CD14-positive monocyte (primary cell): Measurements from ENCODE around the gene NEK2. TPM values are rescaled to one million over a fixed set of nuclear protein-coding genes. Genes with fewer than 3 reads are reported as not detected.

Source experiments
- DNase-seq, 3 donors: peaks; one replicate each; pipeline ENCODE4 v3.0.0-alpha.2; 2011 to 2022
- H2AFZ ChIP-seq: 2 replicates; pipeline ENCODE4 v1.6.0; 2012; ENCODE audit warnings: mild to moderate bottlenecking, low read depth, low read length, inconsistent platforms; ENCODE audit not compliant: insufficient read depth, poor library complexity, severe bottlenecking
- H3K27ac ChIP-seq, 2 donors: 1 replicate in 1 of 2; 2 replicates in 1 of 2; pipeline ENCODE4 v1.5.1; 2012 to 2013; ENCODE audit warnings: low read length in 2 of 2, control low read depth in 1 of 2, inconsistent platforms in 1 of 2, low read depth in 1 of 2, mild to moderate bottlenecking in 1 of 2
- H3K27me3 ChIP-seq, 2 donors: one replicate each; pipeline versions ENCODE4 v1.6.0 to v1.6.1; 2011 to 2013; ENCODE audit warnings: low read length in 2 of 2; ENCODE audit not compliant: control insufficient read depth in 2 of 2, insufficient read depth in 2 of 2
- H3K36me3 ChIP-seq, 2 donors: replicated peaks in 1 of 2; 1 replicate in 1 of 2; 2 replicates in 1 of 2; pipeline versions ENCODE4 v1.5.1 to v1.6.1; 2012 to 2013; ENCODE audit warnings: low read length in 2 of 2, control low read depth in 1 of 2, inconsistent platforms in 1 of 2, mild to moderate bottlenecking in 1 of 2; ENCODE audit not compliant: insufficient read depth in 2 of 2, control insufficient read depth in 1 of 2
- H3K4me1 ChIP-seq, 2 donors: 1 replicate in 1 of 2; 2 replicates in 1 of 2; pipeline versions ENCODE4 v1.5.1 to v1.6.1; 2012 to 2013; ENCODE audit warnings: low read length in 2 of 2, control low read depth in 1 of 2, inconsistent platforms in 1 of 2, mild to moderate bottlenecking in 1 of 2, moderate library complexity in 1 of 2; ENCODE audit not compliant: insufficient read depth in 2 of 2, control insufficient read depth in 1 of 2
- H3K4me2 ChIP-seq: replicated peaks from 2 replicates; pipeline ENCODE3; 2012; ENCODE audit warnings: low read length, moderate library complexity, mild to moderate bottlenecking; ENCODE audit not compliant: poor library complexity, severe bottlenecking; ENCODE audit errors: extremely low read depth
- H3K4me3 ChIP-seq, 3 experiments: fragments of 200-600 bp in 1 of 3; sonication (generic) in 1 of 3; replicated peaks in 1 of 3; 1 replicate in 2 of 3; 2 replicates in 1 of 3; pipeline ENCODE4 v1.5.1; 2011 to 2013; ENCODE audit warnings: low read length in 3 of 3, mild to moderate bottlenecking in 3 of 3, control low read depth in 2 of 3, low read depth in 2 of 3, inconsistent platforms in 1 of 3, moderate library complexity in 1 of 3
- H3K79me2 ChIP-seq: 2 replicates; pipeline ENCODE4 v1.6.0; 2012; ENCODE audit warnings: mild to moderate bottlenecking, control low read depth, inconsistent platforms, low read length, moderate library complexity; ENCODE audit not compliant: insufficient read depth
- H3K9ac ChIP-seq: 2 replicates; pipeline ENCODE4 v1.6.0; 2017; ENCODE audit warnings: low read length, mild to moderate bottlenecking; ENCODE audit not compliant: insufficient read depth, poor library complexity, severe bottlenecking
- H3K9me3 ChIP-seq, 2 donors: replicated peaks in 1 of 2; 1 replicate in 1 of 2; 2 replicates in 1 of 2; pipeline versions ENCODE4 v1.5.1 to v1.6.1; 2012 to 2013; ENCODE audit warnings: low read length in 2 of 2, control low read depth in 1 of 2; ENCODE audit not compliant: control insufficient read depth in 1 of 2, insufficient read depth in 1 of 2
- H4K20me1 ChIP-seq: 2 replicates; pipeline ENCODE4 v1.6.0; 2012; ENCODE audit warnings: mild to moderate bottlenecking, low read length, control low read depth, moderate library complexity; ENCODE audit not compliant: insufficient read depth
- H3K27ac Mint-ChIP-seq, 7 donors: one replicate each; pipeline ENCODE4 v1.8.0; 2020; ENCODE audit warnings: mild to moderate bottlenecking in 7 of 7, mixed read lengths in 7 of 7, moderate library complexity in 6 of 7, inconsistent platforms in 2 of 7
- H3K27me3 Mint-ChIP-seq, 3 donors: one replicate each; pipeline ENCODE4 v1.8.0; 2021 to 2022; ENCODE audit warnings: low read depth in 3 of 3, mild to moderate bottlenecking in 3 of 3, mixed read lengths in 3 of 3, moderate library complexity in 3 of 3, inconsistent platforms in 1 of 3
- H3K36me3 Mint-ChIP-seq, 2 donors: one replicate each; pipeline ENCODE4 v1.8.0; 2020; ENCODE audit warnings: mixed read lengths in 2 of 2, inconsistent platforms in 1 of 2, mild to moderate bottlenecking in 1 of 2
- H3K4me1 Mint-ChIP-seq: one replicate; pipeline ENCODE4 v1.8.0; 2020; ENCODE audit warnings: mild to moderate bottlenecking, mixed read lengths
- H3K4me3 Mint-ChIP-seq, 2 donors: one replicate each; pipeline ENCODE4 v1.8.0; 2020; ENCODE audit warnings: mild to moderate bottlenecking in 2 of 2, mixed read lengths in 2 of 2, moderate library complexity in 1 of 2
- H3K9me3 Mint-ChIP-seq, 7 donors: one replicate each; pipeline ENCODE4 v1.8.0; 2020 to 2022; ENCODE audit warnings: mixed read lengths in 7 of 7, mild to moderate bottlenecking in 6 of 7, moderate library complexity in 6 of 7, inconsistent platforms in 2 of 7
- CTCF ChIP-seq: fragments of 200-600 bp; IDR thresholded peaks from one replicate; pipeline ENCODE4 v1.8.0; 2022; ENCODE audit warnings: antibody characterized with exemption, mild to moderate bottlenecking
- WGBS: methylation state at CpG from one replicate; pipeline ENCODE4 v1.1.5; 2013; ENCODE audit warnings: missing lambda C conversion rate; ENCODE audit not compliant: insufficient coverage; 5-methylcytosine and 5-hydroxymethylcytosine counted together
- intact Hi-C, 2 donors: fragments of 100-400 bp; cut with micrococcal nuclease; formaldehyde crosslinking; loops; one replicate each; pipeline versions ENCODE4 v1.15.0 to v1.15.1; 2023
- polyA plus RNA-seq, 3 donors: library from polyadenylated mRNA; depleted of rRNA in 1 of 3; unstranded in 2 of 3; stranded (reverse) in 1 of 3; fragments of 300-500 nt in 2 of 3; fragments of >200 nt in 1 of 3; fragmentation: Illumina TruSeq in 2 of 3; gene quantifications; 1 replicate in 2 of 3; 2 replicates in 1 of 3; pipeline ENCODE4 v1.2.3, GENCODE V29; 2012 to 2021

Gene NEK2
- polyA plus RNA-seq, 3 donors = not detected

- H4K20me1 ChIP-seq = no peaks in the 10 kb centered on the region
- Mint-ChIP-seq H3K27ac (peak overlapping the region in 1 of 7 donors; percentile 72), H3K4me1 (peaks cover 28% of the 10 kb centered on the region), H3K4me3 (no peak overlapping the region), H3K36me3 (peaks cover 3 to 17% of the 10 kb centered on the region in 2 donors), H3K27me3 (peaks cover 0 to 2% (median 2%) of the 10 kb centered on the region in 3 donors), H3K9me3 (no peaks in the 10 kb centered on the region)
- H3K27ac ChIP-seq = no peak overlapping the region
- no peak overlapping the region for H2AFZ ChIP-seq
- H3K9me3 ChIP-seq = no peaks in the 10 kb centered on the region
- H3K9ac ChIP-seq = no peak overlapping the region
- H3K27me3 ChIP-seq = no peaks in the 10 kb centered on the region
- TF ChIP-seq CTCF = no peak
- DNase-seq = no peak
- no peak overlapping the region for H3K4me2 ChIP-seq
- intact Hi-C loops = no loop called here
- peaks cover 36% of the 10 kb centered on the region for H3K79me2 ChIP-seq
- peaks cover under 1 to 17% of the 10 kb centered on the region in 2 donors for H3K36me3 ChIP-seq
- H3K4me3 ChIP-seq = no peak overlapping the region
- H3K4me1 ChIP-seq = peaks cover 16 to 23% of the 10 kb centered on the region in 2 donors
Observed at GRCh38 chr1:211676761-211677160, 1.3 kb upstream of the NEK2 start.

- intact Hi-C loops = no loop called here
Observed at GRCh38 chr1:211676106-211676583, 724 bp upstream of the NEK2 start.

More at GRCh38 chr1:211676106-211676583, 724 bp upstream of the NEK2 start:
- Histone ChIP-seq H3K9me3 (no peaks in the 10 kb centered on the region), H3K9ac (no peak overlapping the region), H3K79me2 (peaks cover 36% of the 10 kb centered on the region), H3K36me3 (peaks cover 5 to 23% of the 10 kb centered on the region in 2 donors), H2AFZ (peak overlapping the region; percentile 92), H3K4me2 (peak overlapping the region; percentile 96), H3K27ac (no peak overlapping the region), H4K20me1 (no peaks in the 10 kb centered on the region), H3K27me3 (no peaks in the 10 kb centered on the region), H3K4me1 (peaks cover 16 to 23% of the 10 kb centered on the region in 2 donors), H3K4me3 (peak overlapping the region; percentile 58 to 90 (median 72))
- 59% methylated on average over 13 of the region's 19 CpGs for WGBS
- no peak for TF ChIP-seq CTCF
- peaks cover 28% of the 10 kb centered on the region for H3K4me1 Mint-ChIP-seq
- no peak for DNase-seq
- H3K27ac Mint-ChIP-seq = peak overlapping the region in 3 of 7 donors; percentile 76 to 88 (median 79)
- H3K27me3 Mint-ChIP-seq = peaks cover 0 to 2% (median 2%) of the 10 kb centered on the region in 3 donors
- H3K36me3 Mint-ChIP-seq = peaks cover 8 to 17% of the 10 kb centered on the region in 2 donors
- peak overlapping the region; percentile 88 to 92 for H3K4me3 Mint-ChIP-seq
- H3K9me3 Mint-ChIP-seq = no peaks in the 10 kb centered on the region
